HPDE6-E6E7 (cell line): ENCODE data around the gene FHL5.
"Not testable (repeated sequence)": the region's sequence is repeated elsewhere in the genome, so short reads cannot be mapped to it uniquely, and the experiment has no call there.

Source experiments
- DNase-seq: peaks from one replicate; pipeline ENCODE4 v3.0.0; 2011; ENCODE audit warnings: missing footprints; ENCODE audit errors: extremely low spot score

Gene FHL5, protein sequence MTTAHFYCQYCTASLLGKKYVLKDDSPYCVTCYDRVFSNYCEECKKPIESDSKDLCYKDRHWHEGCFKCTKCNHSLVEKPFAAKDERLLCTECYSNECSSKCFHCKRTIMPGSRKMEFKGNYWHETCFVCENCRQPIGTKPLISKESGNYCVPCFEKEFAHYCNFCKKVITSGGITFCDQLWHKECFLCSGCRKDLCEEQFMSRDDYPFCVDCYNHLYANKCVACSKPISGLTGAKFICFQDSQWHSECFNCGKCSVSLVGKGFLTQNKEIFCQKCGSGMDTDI

DNA sequence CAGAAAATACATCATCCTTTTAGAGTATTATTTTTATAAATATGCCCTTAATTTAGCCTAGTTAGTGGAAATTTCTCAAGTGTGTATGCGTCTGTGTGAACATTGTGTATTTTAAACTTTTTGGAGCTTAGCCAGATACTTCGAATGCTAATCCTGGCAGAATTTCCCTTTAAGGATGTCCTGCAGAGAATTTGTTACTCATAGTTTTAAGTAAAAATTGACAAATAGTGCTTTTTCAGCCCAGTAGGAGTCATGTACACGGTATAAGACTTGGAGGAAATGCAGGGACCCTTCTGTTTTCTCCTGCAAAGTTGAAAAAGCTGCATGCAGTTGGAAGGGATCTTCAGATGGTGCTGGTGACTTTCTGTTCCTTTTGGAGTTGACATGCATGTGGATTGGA lies at the start of gene FHL5:
Gene FHL5, plus strand, starts transcription at position 243 of the 400 bp plus-strand sequence. CDS start 40,486 bp downstream, outside the sequence.
- DNase-seq: no peak

DNA sequence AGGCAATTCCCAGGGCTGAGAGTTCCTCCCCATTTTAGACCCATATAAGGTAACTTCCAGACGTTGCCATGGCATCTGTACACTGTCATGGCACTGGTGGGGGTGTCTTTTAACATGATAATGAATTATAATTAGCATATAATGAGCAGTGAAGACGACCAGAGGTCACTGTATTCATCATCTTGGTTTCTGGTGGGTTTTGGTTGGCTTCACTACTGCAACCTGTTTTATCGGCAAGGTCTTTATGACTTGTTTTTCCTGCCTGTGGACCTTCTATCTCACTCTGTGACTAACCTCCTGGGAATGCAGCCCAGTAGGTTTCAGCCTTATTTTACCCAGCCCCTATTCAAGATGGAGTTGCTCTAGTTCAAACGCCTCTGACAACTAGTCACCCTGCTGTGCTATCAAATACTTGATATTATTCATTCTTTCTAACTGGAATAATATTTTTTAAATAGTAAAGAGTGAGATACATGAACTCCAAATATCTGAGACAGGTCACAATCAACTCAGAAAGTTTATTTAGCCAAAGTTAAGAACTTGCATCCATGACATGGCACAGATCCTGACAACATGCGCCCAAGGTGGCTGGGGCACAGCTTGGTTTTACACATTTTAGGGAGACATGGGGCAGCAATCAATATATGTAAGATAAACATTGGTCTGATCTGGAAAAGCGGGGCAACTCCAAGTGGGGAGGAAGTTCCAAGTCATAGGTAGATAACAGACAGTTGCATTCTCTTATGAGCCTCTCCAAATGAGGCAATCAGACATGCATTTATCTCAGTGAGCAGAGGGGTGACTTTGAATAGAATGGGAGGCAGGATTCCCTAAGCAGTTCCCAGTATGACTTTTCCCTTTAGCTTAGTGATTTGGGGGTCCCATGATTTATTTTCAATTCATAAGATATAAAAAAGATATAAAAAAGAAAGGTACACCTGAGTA lies 42.5 kb upstream of the FHL5 start:
- peak; percentile 2 for DNase-seq

DNA sequence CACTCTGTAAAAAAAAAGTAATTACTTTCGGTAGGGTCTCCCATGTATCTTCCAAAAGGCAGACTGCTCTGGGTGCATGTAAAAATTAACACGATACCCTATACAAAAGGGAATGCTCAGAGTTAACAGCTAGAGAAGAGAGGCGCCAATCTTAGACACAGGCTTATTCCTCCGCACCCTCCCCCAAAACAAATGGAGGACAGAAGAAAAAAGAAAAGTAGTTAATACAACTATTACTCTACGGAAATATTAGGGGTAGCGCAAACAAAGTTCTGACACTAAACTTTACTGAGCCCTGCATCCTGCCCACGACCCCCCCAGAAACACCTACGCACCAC lies 41.7 kb upstream of the FHL5 start:
- no peak for DNase-seq

DNA sequence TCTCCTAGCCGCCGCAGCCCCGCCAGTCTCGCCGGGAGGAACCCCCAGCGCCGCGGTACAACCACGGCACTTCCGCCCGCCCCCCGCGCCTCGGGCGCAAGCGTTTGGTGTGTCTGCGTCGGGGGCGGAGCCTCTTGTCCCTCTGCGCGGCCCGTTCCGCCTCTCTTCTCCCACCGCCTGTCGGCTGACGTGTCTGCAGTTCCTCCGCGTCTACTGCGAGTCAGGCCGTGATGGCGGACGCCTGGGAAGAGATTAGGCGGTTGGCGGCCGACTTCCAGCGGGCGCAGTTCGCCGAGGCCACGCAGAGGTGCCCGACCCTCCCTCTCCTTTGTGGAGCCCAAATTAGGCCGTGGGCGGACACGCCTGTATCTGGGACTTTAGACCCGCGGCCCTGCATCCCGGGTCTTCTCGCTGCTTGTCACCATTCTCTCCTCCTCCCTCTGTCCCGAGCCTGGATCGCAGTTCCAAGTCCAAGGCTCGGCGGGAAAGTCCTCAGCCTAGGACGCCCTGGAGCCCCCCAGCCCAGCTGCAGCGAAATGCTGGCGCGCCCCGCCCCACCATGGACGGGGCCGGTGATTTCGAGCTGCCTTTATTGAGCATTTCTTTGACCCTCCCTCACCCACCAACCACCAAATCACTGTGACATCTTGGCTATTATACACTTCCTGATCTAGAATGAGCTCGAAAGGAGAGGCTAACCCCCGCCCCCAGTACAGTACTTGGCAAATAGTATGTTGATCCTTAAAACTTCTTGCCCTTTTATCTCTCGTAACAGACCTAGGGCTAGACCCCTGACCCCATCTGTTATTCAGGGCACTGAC lies 41.1 kb upstream of the FHL5 start, which contains the start of gene UFL1:
Gene UFL1, plus strand, starts transcription at position 163 of the 821 bp plus-strand sequence. Its CDS starts 68 bp downstream, at position 231.
- DNase-seq: peak; percentile 85

GRCh38 chr6:96522465-96523009 lies 40.4 kb upstream of the FHL5 start:
- no peak for DNase-seq

- no peak for DNase-seq
These were observed 34.7 kb upstream of the FHL5 start for GRCh38 chr6:96528193-96528592.

GRCh38 chr6:96532399-96532798 lies 30.5 kb upstream of the FHL5 start:
- DNase-seq: no peak

GRCh38 chr6:96537726-96538125 lies 25.2 kb upstream of the FHL5 start:
- no peak for DNase-seq

- DNase-seq: no peak
These were observed 20.2 kb upstream of the FHL5 start for GRCh38 chr6:96542702-96543101.

DNA sequence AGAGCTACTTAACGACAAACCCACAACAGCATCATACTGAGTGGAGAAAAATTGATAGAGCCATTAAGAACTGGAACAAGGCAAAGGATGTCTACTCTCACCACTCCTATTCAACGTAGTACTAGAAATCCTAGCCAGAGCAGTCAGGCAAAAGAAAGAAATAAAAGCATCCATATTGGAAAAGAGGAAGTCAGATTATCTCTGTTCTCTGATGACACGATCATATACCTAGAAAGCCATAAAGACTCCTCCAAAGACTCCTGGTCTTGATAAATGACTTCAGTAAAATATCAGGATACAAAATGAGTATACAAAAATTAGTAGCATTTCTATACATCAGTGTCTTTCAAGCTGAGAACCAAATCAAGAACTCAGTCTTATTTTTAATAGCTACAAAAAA lies 17.0 kb upstream of the FHL5 start:
- no peak for DNase-seq

- no peak for DNase-seq
These were observed 15.3 kb upstream of the FHL5 start for GRCh38 chr6:96547654-96548053.

DNA sequence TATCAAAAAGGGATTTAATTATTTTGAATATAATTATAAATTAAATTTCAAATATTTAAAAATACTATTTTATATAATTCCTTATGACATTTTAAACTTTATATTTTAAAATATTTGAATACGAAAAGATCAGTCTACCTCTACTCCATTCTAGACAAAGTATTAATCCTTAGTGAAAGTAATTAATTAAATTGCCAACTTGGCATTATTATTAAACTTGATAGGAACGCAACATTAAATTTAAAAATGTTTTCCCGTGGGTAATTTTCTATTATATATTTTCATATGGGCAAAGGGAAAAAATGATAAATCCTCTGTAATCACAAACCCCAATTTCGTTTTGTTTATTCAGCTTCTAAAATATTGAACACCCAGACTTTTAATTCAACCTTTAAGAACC lies 8.4 kb upstream of the FHL5 start:
- no peak for DNase-seq

- DNase-seq: not testable (repeated sequence)
These were observed 3.2 kb upstream of the FHL5 start for GRCh38 chr6:96559740-96560139.

DNA sequence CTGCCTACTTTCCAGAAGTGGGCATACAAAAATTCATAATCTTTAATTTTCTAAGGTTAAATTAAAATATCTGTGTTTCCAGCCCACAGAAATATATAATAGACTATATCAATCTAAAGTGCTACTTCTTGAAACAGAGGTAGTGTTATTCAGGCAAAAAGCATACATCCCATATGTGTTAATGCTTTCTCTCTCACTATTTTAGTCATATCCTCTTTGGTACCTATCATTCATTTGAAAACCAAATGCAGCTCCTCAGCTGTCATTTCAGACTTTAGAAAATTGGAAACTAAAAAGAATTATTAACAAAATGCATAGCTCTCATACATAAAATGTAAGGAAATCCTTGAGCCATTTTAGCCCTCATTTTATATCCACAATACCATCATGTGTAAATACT lies 925 bp downstream of the FHL5 start:
- DNase-seq: no peak

DNA sequence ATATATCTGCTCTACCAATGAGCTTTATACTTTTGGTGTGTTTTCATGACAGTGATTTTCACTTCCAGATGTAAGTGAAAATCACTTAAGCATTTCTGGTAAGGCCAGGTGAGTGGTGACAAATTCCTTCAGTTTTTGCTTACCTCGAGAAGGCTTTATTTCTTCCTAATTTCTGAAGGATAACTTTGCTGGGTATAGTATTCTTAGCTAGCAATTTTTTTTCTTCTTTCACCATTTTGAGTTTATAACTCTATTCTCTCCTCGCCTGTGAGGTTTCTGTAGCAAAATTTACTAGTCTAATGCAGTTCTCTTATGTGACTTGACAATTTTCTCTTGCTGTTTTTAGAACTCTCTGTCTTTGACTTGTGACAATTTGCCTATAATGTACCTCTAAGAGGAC lies 7.1 kb downstream of the FHL5 start:
- no peak for DNase-seq

GRCh38 chr6:96571551-96571950 lies 8.6 kb downstream of the FHL5 start:
- no peak for DNase-seq

DNA sequence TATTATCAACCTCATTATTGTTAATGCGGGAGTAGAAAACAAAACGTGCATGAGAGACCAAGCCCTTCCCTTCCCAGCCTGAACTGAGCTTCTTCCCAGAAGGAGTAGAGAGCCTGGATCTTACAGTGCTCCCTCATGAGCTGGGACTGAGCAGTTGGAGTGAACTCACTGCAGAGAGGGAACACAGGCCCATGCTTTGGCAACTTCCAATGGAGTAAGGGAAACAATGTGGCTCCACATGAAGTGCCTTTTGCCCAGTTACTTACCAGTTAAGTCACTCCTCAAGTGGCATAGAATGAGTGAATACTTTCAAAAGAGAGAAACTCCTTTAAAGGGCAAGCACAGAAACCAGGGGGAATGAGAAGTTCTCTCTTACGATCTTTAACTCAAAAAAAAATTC lies 12.4 kb downstream of the FHL5 start:
- no peak for DNase-seq

DNA sequence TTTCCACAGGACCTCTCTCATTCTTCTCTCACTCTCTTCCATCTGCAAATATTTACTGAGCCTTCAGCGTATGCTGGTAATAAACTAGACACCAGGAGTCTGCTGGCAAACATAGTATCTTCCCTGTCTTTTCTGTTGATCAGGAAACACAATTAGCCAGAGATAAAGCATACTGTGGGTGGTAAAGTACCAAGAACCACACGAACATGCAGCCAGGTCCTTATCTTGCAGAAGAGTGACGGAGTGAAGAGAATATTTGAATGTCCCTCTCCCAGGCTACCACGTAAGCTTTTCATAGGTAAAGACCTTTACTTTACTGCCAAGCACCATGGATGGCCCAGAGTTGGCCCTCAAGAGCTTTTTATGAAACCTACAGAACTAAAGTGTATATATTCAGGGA lies 13.3 kb downstream of the FHL5 start:
- no peak for DNase-seq

DNA sequence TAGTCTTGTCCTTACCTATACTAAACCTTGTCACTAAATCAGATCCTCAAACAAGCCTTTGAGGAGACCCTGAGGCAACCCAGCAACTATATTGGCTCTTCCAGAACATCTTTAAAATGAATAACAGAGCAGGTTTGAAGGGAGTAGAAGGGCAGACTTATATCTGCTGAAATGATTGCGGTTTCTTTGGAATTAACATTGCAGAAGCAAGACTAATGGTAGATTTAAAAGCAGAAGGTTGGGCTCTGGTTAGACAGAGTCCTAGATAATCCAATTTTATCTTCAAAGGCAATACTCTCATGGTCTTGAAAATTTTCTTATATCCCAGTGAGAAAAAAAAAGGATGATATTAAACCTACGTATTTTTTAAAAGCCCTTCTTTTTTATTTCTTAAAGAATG lies 19.1 kb downstream of the FHL5 start:
- no peak for DNase-seq

GRCh38 chr6:96582436-96582835 lies 19.5 kb downstream of the FHL5 start:
- no peak for DNase-seq

- DNase-seq: no peak
These were observed 41.5 kb downstream of the FHL5 start for GRCh38 chr6:96604420-96604819.

DNA sequence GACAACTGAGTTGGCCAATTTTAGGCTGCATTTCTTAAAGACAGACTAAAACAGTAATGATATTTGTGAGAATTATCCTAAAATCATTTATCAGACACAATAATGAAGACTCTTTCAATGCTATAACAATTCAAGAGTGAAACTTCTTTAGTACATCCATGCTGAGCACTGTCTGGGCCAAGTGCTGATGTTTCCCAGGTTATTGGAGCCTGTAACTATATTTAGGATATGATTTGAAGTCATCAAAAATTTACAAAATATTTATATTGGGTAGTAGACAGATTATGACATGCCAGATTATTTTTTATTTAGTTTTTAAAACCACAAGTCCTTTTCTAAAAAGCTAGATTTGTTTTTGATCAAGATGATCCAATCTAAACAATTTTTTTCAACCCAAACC lies 45.1 kb downstream of the FHL5 start:
- no peak for DNase-seq
